Dendritic cell treated with granulocyte-macrophage colony-stimulating factor and Interleukin-4, amounts not matched to agents 40 ng/mL and 50 ng/mL, for 4 days (primary cell): ENCODE results near the gene DESI2.
A peak's percentile ranks its signal among the peaks of the same experiment; 100 is the strongest.
"Not testable (repeated sequence)": the region's sequence is repeated elsewhere in the genome, so short reads cannot be mapped to it uniquely, and the experiment has no call there.

Experiments used
- H3K27ac Mint-ChIP-seq: one replicate; pipeline ENCODE4 v1.8.0; 2022; ENCODE audit warnings: mild to moderate bottlenecking, mixed read lengths
- H3K27me3 Mint-ChIP-seq: one replicate; pipeline ENCODE4 v1.8.0; 2022; ENCODE audit warnings: mild to moderate bottlenecking, mixed read lengths
- H3K36me3 Mint-ChIP-seq: one replicate; pipeline ENCODE4 v1.8.0; 2022; ENCODE audit warnings: low read depth, mixed read lengths
- H3K4me1 Mint-ChIP-seq: one replicate; pipeline ENCODE4 v1.8.0; 2022; ENCODE audit warnings: low read depth, mixed read lengths
- H3K4me3 Mint-ChIP-seq: one replicate; pipeline ENCODE4 v1.8.0; 2022; ENCODE audit warnings: mild to moderate bottlenecking, moderate library complexity, mixed read lengths
- H3K9me3 Mint-ChIP-seq: one replicate; pipeline ENCODE4 v1.8.0; 2022; ENCODE audit warnings: mixed read lengths
- intact Hi-C: fragments of 100-400 bp; cut with micrococcal nuclease; formaldehyde crosslinking; loops from one replicate; pipeline ENCODE4 v1.15.0; 2022

The DESI2 gene

GRCh38 chr1:244642526-244642925 is 10.4 kb upstream of the DESI2 start:
- Mint-ChIP-seq H3K36me3 (no peaks in the 10 kb centered on the region), H3K4me3 (no peak overlapping the region), H3K27ac (no peak overlapping the region), H3K9me3 (no peaks in the 10 kb centered on the region), H3K4me1 (no peaks in the 10 kb centered on the region), H3K27me3 (peaks cover 4% of the 10 kb centered on the region)
- intact Hi-C loops = no loop called here

- Mint-ChIP-seq H3K27me3 (peaks cover 4% of the 10 kb centered on the region), H3K36me3 (no peaks in the 10 kb centered on the region), H3K4me3 (no peak overlapping the region), H3K9me3 (no peaks in the 10 kb centered on the region), H3K27ac (no peak overlapping the region), H3K4me1 (no peaks in the 10 kb centered on the region)
- intact Hi-C loops = no loop called here
These were observed 9.9 kb upstream of the DESI2 start for GRCh38 chr1:244642988-244643387.

- no peaks in the 10 kb centered on the region for H3K36me3 Mint-ChIP-seq
- no peaks in the 10 kb centered on the region for H3K4me1 Mint-ChIP-seq
- H3K27ac Mint-ChIP-seq = no peak overlapping the region
- H3K4me3 Mint-ChIP-seq = no peak overlapping the region
- H3K27me3 Mint-ChIP-seq = peaks cover 4% of the 10 kb centered on the region
- intact Hi-C loops = no loop called here
- H3K9me3 Mint-ChIP-seq = no peaks in the 10 kb centered on the region
These were observed 7.5 kb upstream of the DESI2 start for GRCh38 chr1:244645414-244645813.

- H3K27ac Mint-ChIP-seq = no peak overlapping the region
- no peaks in the 10 kb centered on the region for H3K4me1 Mint-ChIP-seq
- H3K4me3 Mint-ChIP-seq = no peak overlapping the region
- no peaks in the 10 kb centered on the region for H3K36me3 Mint-ChIP-seq
- peaks cover 5% of the 10 kb centered on the region for H3K27me3 Mint-ChIP-seq
- no peaks in the 10 kb centered on the region for H3K9me3 Mint-ChIP-seq
- intact Hi-C loops = no loop called here
These were observed 7.0 kb upstream of the DESI2 start for GRCh38 chr1:244645890-244646289.

- Mint-ChIP-seq H3K4me3 (no peak overlapping the region), H3K4me1 (peaks cover 9% of the 10 kb centered on the region), H3K27me3 (peaks cover 6% of the 10 kb centered on the region), H3K36me3 (no peaks in the 10 kb centered on the region), H3K9me3 (no peaks in the 10 kb centered on the region), H3K27ac (no peak overlapping the region)
- intact Hi-C loops = no loop called here
These were observed 5.1 kb upstream of the DESI2 start for GRCh38 chr1:244647819-244648218.

GRCh38 chr1:244651956-244652622 is 837 bp upstream of the DESI2 start:
- Mint-ChIP-seq H3K27ac (no peak overlapping the region), H3K4me1 (peaks cover 14% of the 10 kb centered on the region), H3K36me3 (peaks cover 10% of the 10 kb centered on the region), H3K9me3 (no peaks in the 10 kb centered on the region), H3K4me3 (peak overlapping the region; percentile 75), H3K27me3 (peaks cover 4% of the 10 kb centered on the region)
- intact Hi-C loops = loop anchor here (1.0 to 10.0 kb wide), 5 partner anchors 150 to 315 kb away; partner anchors contain the start of genes COX20 and HNRNPU

- Mint-ChIP-seq H3K9me3 (no peaks in the 10 kb centered on the region), H3K36me3 (peaks cover 24% of the 10 kb centered on the region), H3K4me1 (peaks cover 27% of the 10 kb centered on the region), H3K4me3 (no peak overlapping the region), H3K27me3 (peaks cover 4% of the 10 kb centered on the region), H3K27ac (no peak overlapping the region)
- intact Hi-C loops = loop anchor here (5.0 to 10.0 kb wide), 4 partner anchors 149 to 314 kb away; partner anchors contain the start of genes COX20 and HNRNPU
These were observed 647 bp downstream of the DESI2 start for GRCh38 chr1:244653439-244654107.

GRCh38 chr1:244654108-244655038 is 1.4 kb downstream of the DESI2 start:
- H3K27ac Mint-ChIP-seq = no peak overlapping the region
- no peaks in the 10 kb centered on the region for H3K9me3 Mint-ChIP-seq
- H3K36me3 Mint-ChIP-seq = peaks cover 30% of the 10 kb centered on the region
- intact Hi-C loops = loop anchor here (5.0 to 10.0 kb wide), 4 partner anchors 148 to 313 kb away; partner anchors contain the start of genes COX20 and HNRNPU
- H3K4me3 Mint-ChIP-seq = no peak overlapping the region
- peaks cover 31% of the 10 kb centered on the region for H3K4me1 Mint-ChIP-seq
- H3K27me3 Mint-ChIP-seq = peaks cover 4% of the 10 kb centered on the region

GRCh38 chr1:244655186-244655585 is 2.3 kb downstream of the DESI2 start:
- Mint-ChIP-seq H3K4me1 (peaks cover 31% of the 10 kb centered on the region), H3K36me3 (peaks cover 37% of the 10 kb centered on the region), H3K4me3 (no peak overlapping the region), H3K27ac (no peak overlapping the region), H3K9me3 (no peaks in the 10 kb centered on the region), H3K27me3 (peaks cover 4% of the 10 kb centered on the region)
- intact Hi-C loops = loop anchor here (10.0 kb wide), 1 partner anchor 180 kb away; the partner anchor contains the start of gene COX20

GRCh38 chr1:244657421-244657820 is 4.5 kb downstream of the DESI2 start:
- Mint-ChIP-seq H3K27me3 (no peaks in the 10 kb centered on the region), H3K27ac (peak overlapping the region; percentile 7), H3K4me1 (peaks cover 23% of the 10 kb centered on the region), H3K36me3 (peaks cover 46% of the 10 kb centered on the region), H3K4me3 (no peak overlapping the region), H3K9me3 (no peaks in the 10 kb centered on the region)
- intact Hi-C loops = loop anchor here (10.0 kb wide), 1 partner anchor 177 kb away; the partner anchor contains the start of gene COX20

GRCh38 chr1:244659694-244660093 is 6.8 kb downstream of the DESI2 start:
- Mint-ChIP-seq H3K4me1 (peaks cover 29% of the 10 kb centered on the region), H3K27ac (no peak overlapping the region), H3K9me3 (no peaks in the 10 kb centered on the region), H3K27me3 (no peaks in the 10 kb centered on the region), H3K36me3 (peaks cover 46% of the 10 kb centered on the region), H3K4me3 (no peak overlapping the region)
- intact Hi-C loops = loop anchor here (10.0 kb wide), 1 partner anchor 175 kb away; the partner anchor contains the start of gene COX20

GRCh38 chr1:244660595-244660994 is 7.7 kb downstream of the DESI2 start:
- peaks cover 29% of the 10 kb centered on the region for H3K4me1 Mint-ChIP-seq
- no peaks in the 10 kb centered on the region for H3K27me3 Mint-ChIP-seq
- H3K9me3 Mint-ChIP-seq = no peaks in the 10 kb centered on the region
- no peak overlapping the region for H3K27ac Mint-ChIP-seq
- peaks cover 46% of the 10 kb centered on the region for H3K36me3 Mint-ChIP-seq
- H3K4me3 Mint-ChIP-seq = no peak overlapping the region
- intact Hi-C loops = no loop called here

GRCh38 chr1:244661569-244662312 is 8.8 kb downstream of the DESI2 start:
- intact Hi-C loops, H3K4me3 Mint-ChIP-seq, H3K27ac Mint-ChIP-seq, H3K27me3 Mint-ChIP-seq, H3K9me3 Mint-ChIP-seq: not testable (repeated sequence)
- Mint-ChIP-seq H3K36me3 (peaks cover 40% of the 10 kb centered on the region), H3K4me1 (peaks cover 27% of the 10 kb centered on the region)
